Measurements from ENCODE around the gene ENTREP3.
"Not testable (repeated sequence)": the region's sequence is repeated elsewhere in the genome, so short reads cannot be mapped to it uniquely, and the experiment has no call there.

The ENTREP3 gene

GRCh38 chr1:155294520-155295182, 39.4 kb upstream of the ENTREP3 start:
- Histone ChIP-seq H3K4me1 (ENCODE audit: control insufficient read depth, low read length) (peaks cover 22% of the 10 kb centered on the region), H3K79me2 (ENCODE audit: control insufficient read depth, low read length) (no peaks in the 10 kb centered on the region), H3K27me3 (ENCODE audit: control insufficient read depth, low read length) (no peaks in the 10 kb centered on the region), H3K9me3 (ENCODE audit: control insufficient read depth, insufficient read depth, low read length) (no peaks in the 10 kb centered on the region), H3K4me3 (ENCODE audit: low read length) (no peak overlapping the region), H3K27ac (ENCODE audit: low read depth, low read length) (no peak overlapping the region), H4K20me1 (ENCODE audit: control insufficient read depth, insufficient read depth, low read depth, low read length) (no peaks in the 10 kb centered on the region), H3K36me3 (ENCODE audit: control insufficient read depth, low read length) (no peaks in the 10 kb centered on the region), H3K9me2 (replicated peaks; ENCODE audit: control insufficient read depth, low read length) (no peaks in the 10 kb centered on the region), H3F3A (ENCODE audit: control insufficient read depth, insufficient read depth) (no peaks in the 10 kb centered on the region), H3K4me2 (ENCODE audit: low read length) (no peak overlapping the region)
- no peak for TF ChIP-seq CTCF (IDR thresholded peaks at IDR 0.05; ENCODE audit: low read depth, low read length, poor library complexity, severe bottlenecking)
- TF ChIP-seq EZH2phosphoT487 (IDR thresholded peaks at IDR 0.05; ENCODE audit: borderline replicate concordance, low read length): no peak

DNA sequence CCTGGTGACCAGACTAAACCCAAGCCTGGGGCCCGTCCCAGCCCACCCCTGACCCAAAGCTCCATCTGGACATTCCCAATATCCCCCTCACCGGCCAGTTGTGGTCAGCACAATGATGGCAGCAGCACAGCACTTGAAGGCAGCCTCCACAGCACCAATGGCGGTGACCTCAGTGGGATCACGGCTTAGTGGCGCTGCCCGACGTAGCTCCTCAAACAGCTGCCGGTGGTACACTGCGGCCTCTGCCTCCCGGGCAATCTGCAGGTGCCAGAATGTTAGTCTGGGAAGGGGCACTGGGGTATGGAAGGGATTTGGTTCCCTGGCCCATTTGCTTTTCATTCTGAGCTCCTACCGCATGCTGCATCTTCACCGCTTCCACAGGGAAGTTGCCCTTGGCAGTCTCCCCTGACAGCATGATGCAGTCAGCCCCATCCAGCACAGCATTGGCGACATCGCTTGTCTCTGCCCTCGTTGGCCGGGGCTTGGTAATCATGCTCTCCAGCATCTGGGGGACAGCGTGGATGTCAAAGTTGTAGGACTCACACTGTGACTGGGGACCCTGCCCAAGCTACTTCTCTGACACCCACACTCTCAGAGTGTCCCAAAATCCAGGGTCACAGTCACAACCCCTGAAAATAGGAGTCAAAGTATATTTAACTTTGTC, 37.9 kb upstream of the ENTREP3 start:
- no peaks in the 10 kb centered on the region for H3K9me2 ChIP-seq (replicated peaks; ENCODE audit: control insufficient read depth, low read length)
- no peaks in the 10 kb centered on the region for H3K9me3 ChIP-seq (ENCODE audit: control insufficient read depth, insufficient read depth, low read length)
- H3K27me3 ChIP-seq (ENCODE audit: control insufficient read depth, low read length): no peaks in the 10 kb centered on the region
- H4K20me1 ChIP-seq (ENCODE audit: control insufficient read depth, insufficient read depth, low read depth, low read length): no peaks in the 10 kb centered on the region
- H3K36me3 ChIP-seq (ENCODE audit: control insufficient read depth, low read length): peaks cover 6% of the 10 kb centered on the region
- H3F3A ChIP-seq (ENCODE audit: control insufficient read depth, insufficient read depth): no peaks in the 10 kb centered on the region
- no peaks in the 10 kb centered on the region for H3K79me2 ChIP-seq (ENCODE audit: control insufficient read depth, low read length)
- no peak overlapping the region for H3K27ac ChIP-seq (ENCODE audit: low read depth, low read length)
- H3K4me3 ChIP-seq (ENCODE audit: low read length): no peak overlapping the region
- no peak overlapping the region for H3K4me2 ChIP-seq (ENCODE audit: low read length)
- TF ChIP-seq EZH2phosphoT487 (IDR thresholded peaks at IDR 0.05; ENCODE audit: borderline replicate concordance, low read length): no peak
- TF ChIP-seq CTCF (IDR thresholded peaks at IDR 0.05; ENCODE audit: low read depth, low read length, poor library complexity, severe bottlenecking): no peak
- peaks cover 22% of the 10 kb centered on the region for H3K4me1 ChIP-seq (ENCODE audit: control insufficient read depth, low read length)

DNA sequence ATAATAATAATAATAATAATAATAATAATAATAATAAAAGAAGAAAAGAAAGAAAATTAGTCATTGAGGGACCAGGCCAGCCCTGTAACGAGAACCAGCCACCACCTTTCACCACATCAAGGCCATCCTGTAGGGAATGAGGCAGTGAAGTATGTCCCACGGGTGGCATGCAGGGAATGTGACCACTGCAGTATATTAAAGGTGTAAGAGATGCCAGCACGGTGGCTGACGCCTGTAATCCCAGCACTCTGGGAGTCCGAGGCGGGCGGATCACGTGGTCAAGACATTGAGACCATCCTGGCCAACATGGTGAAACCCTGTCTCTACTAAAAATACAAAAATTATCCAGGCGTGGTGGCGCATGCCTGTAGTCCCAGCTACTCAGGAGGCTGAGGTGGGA, 35.7 kb upstream of the ENTREP3 start:
- not testable (repeated sequence) for H3K4me3 ChIP-seq (ENCODE audit: low read length); H3K9me3 ChIP-seq (ENCODE audit: control insufficient read depth, insufficient read depth, low read length); H3K4me1 ChIP-seq (ENCODE audit: control insufficient read depth, low read length); H3K4me2 ChIP-seq (ENCODE audit: low read length); H3K27me3 ChIP-seq (ENCODE audit: control insufficient read depth, low read length); H3K9me2 ChIP-seq (replicated peaks; ENCODE audit: control insufficient read depth, low read length); H3F3A ChIP-seq (ENCODE audit: control insufficient read depth, insufficient read depth); H3K79me2 ChIP-seq (ENCODE audit: control insufficient read depth, low read length); H3K27ac ChIP-seq (ENCODE audit: low read depth, low read length); H4K20me1 ChIP-seq (ENCODE audit: control insufficient read depth, insufficient read depth, low read depth, low read length)
- H3K36me3 ChIP-seq (ENCODE audit: control insufficient read depth, low read length): peaks cover 15% of the 10 kb centered on the region

GRCh38 chr1:155287987-155288543, 32.8 kb upstream of the ENTREP3 start:
- Histone ChIP-seq H3K9me2 (replicated peaks; ENCODE audit: control insufficient read depth, low read length) (no peaks in the 10 kb centered on the region), H3K27me3 (ENCODE audit: control insufficient read depth, low read length) (no peaks in the 10 kb centered on the region), H3K4me3 (ENCODE audit: low read length) (no peak overlapping the region), H3K36me3 (ENCODE audit: control insufficient read depth, low read length) (peaks cover 29% of the 10 kb centered on the region), H3F3A (ENCODE audit: control insufficient read depth, insufficient read depth) (no peaks in the 10 kb centered on the region), H3K27ac (ENCODE audit: low read depth, low read length) (no peak overlapping the region), H4K20me1 (ENCODE audit: control insufficient read depth, insufficient read depth, low read depth, low read length) (no peaks in the 10 kb centered on the region), H3K4me2 (ENCODE audit: low read length) (no peak overlapping the region), H3K9me3 (ENCODE audit: control insufficient read depth, insufficient read depth, low read length) (no peaks in the 10 kb centered on the region), H3K79me2 (ENCODE audit: control insufficient read depth, low read length) (no peaks in the 10 kb centered on the region), H3K4me1 (ENCODE audit: control insufficient read depth, low read length) (no peaks in the 10 kb centered on the region)
- TF ChIP-seq EZH2phosphoT487 (IDR thresholded peaks at IDR 0.05; ENCODE audit: borderline replicate concordance, low read length) (no peak), CTCF (IDR thresholded peaks at IDR 0.05; ENCODE audit: low read depth, low read length, poor library complexity, severe bottlenecking) (no peak)

Data from DOHH2 (cell line).